ENCODE data around the gene ST6GALNAC4. TPM values are rescaled to one million over a fixed set of nuclear protein-coding genes. Genes with fewer than 3 reads are reported as not detected.

ST6GALNAC4 gene
- total and polyA plus RNA-seq, 8 donors, result 3.7 to 33.6 (median 13.0) TPM

- H3K36me3 ChIP-seq, result peaks cover 0 to 13% (median 5%) of the 10 kb centered on the region in 4 donors
- peak overlapping the region in 1 of 4 donors; percentile 6 for H3K4me3 ChIP-seq
- 29 to 45% (median 39%) methylated on average over 12 of the region's 12 CpGs for WGBS, 5 donors
- H3K4me1 ChIP-seq, result peaks cover 54 to 90% (median 63%) of the 10 kb centered on the region in 4 donors
- H3K27ac ChIP-seq, result peak overlapping the region; percentile 68 to 82 (median 77)
- intact Hi-C loops (cut with DNase I; ENCODE audit: low total_unique reads), result no loop called here
- no peaks in the 10 kb centered on the region for H3K9me3 ChIP-seq
- peak; percentile 85 to 93 for DNase-seq
- TF ChIP-seq POLR2AphosphoS5 (IDR thresholded peaks at IDR 0.05) (peak in 2 of 3 donors; percentile 57 to 87), EP300 (IDR thresholded peaks at IDR 0.05) (no peak), CTCF (IDR thresholded peaks at IDR 0.05) (peak in 4 of 7 experiments; percentile 25 to 68 (median 50))
- H3K27me3 ChIP-seq, result no peaks in the 10 kb centered on the region
Measured at GRCh38 chr9:127955294-127956015, 38.6 kb upstream of the ST6GALNAC4 start.

GRCh38 chr9:127954831-127955293 is 38.0 kb upstream of the ST6GALNAC4 start:
- Histone ChIP-seq H3K27ac (peak overlapping the region; percentile 68 to 82 (median 77)), H3K4me1 (peaks cover 54 to 90% (median 63%) of the 10 kb centered on the region in 4 donors), H3K27me3 (no peaks in the 10 kb centered on the region), H3K9me3 (no peaks in the 10 kb centered on the region), H3K4me3 (peak overlapping the region in 1 of 4 donors; percentile 6), H3K36me3 (peaks cover 0 to 19% (median 8%) of the 10 kb centered on the region in 4 donors)
- intact Hi-C loops (cut with DNase I; ENCODE audit: low total_unique reads), result no loop called here
- WGBS, 5 donors, result 46 to 60% (median 53%) methylated on average over 9 to 13 of the region's 13 CpGs
- no peak for TF ChIP-seq EP300 (IDR thresholded peaks at IDR 0.05)
- no peak for TF ChIP-seq CTCF (IDR thresholded peaks at IDR 0.05)
- no peak for TF ChIP-seq POLR2A (IDR thresholded peaks at IDR 0.05)
- DNase-seq, result no peak

DNA sequence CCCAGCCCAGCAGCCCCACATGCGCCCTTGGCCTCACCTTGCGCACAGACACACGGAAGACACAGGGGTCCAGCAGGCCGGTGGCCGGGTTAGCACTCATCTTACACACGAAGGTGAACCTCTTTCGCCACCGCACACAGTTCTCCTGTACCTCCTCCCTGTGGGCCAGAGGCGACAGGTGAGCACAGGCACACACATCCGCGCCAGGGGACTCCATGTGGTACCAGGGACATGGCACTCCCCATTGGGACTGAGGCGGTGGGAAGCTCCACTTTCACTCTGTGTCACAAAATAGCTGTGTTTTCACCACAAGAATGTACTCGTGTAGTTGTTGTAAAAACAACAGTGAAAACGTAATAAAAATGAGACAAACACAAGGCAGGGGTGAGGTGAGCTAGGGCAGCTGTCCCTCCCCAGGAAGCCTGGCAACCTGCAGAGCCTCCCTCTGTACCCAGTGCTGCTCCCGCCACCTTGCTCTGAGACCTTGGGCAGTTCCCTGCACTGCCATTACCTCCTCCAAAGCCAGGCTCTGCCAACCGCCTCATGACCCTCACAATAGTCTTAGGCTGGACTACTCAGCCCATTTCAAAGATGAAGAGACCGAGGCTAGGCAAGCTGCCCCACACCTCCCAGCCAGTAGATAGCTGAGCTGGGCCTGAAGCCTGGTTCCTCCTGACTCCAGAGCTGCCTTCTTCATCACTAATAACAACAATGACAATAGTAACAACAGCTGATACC is 37.1 kb upstream of the ST6GALNAC4 start:
- DNase-seq, result no peak
- H3K4me3 ChIP-seq, result no peak overlapping the region
- no peak for TF ChIP-seq POLR2A (IDR thresholded peaks at IDR 0.05)
- TF ChIP-seq CTCF (IDR thresholded peaks at IDR 0.05), result no peak
- TF ChIP-seq EP300 (IDR thresholded peaks at IDR 0.05), result no peak
- TF ChIP-seq POLR2AphosphoS5 (IDR thresholded peaks at IDR 0.05), result no peak
- H3K36me3 ChIP-seq, result peaks cover 0 to 23% (median 11%) of the 10 kb centered on the region in 4 donors
- H3K27me3 ChIP-seq, result no peaks in the 10 kb centered on the region
- H3K27ac ChIP-seq, result peak overlapping the region; percentile 68 to 82 (median 77)
- WGBS, 5 donors, result 79 to 88% (median 85%) methylated on average over 17 of the region's 17 CpGs
- H3K4me1 ChIP-seq, result peaks cover 54 to 90% (median 62%) of the 10 kb centered on the region in 4 donors
- no peaks in the 10 kb centered on the region for H3K9me3 ChIP-seq
- intact Hi-C loops (cut with DNase I; ENCODE audit: low total_unique reads), result no loop called here

GRCh38 chr9:127953154-127953553 is 36.3 kb upstream of the ST6GALNAC4 start:
- WGBS, 5 donors, result 81 to 92% (median 87%) methylated on average over 1 of the region's 1 CpG
- Histone ChIP-seq H3K4me3 (no peak overlapping the region), H3K4me1 (peaks cover 54 to 90% (median 66%) of the 10 kb centered on the region in 4 donors), H3K36me3 (peaks cover 0 to 30% (median 18%) of the 10 kb centered on the region in 4 donors), H3K27me3 (no peaks in the 10 kb centered on the region), H3K27ac (peak overlapping the region in 3 of 5 donors; percentile 2 to 82 (median 68)), H3K9me3 (no peaks in the 10 kb centered on the region)
- no peak for TF ChIP-seq POLR2A (IDR thresholded peaks at IDR 0.05)
- TF ChIP-seq EP300 (IDR thresholded peaks at IDR 0.05), result no peak
- no peak for TF ChIP-seq CTCF (IDR thresholded peaks at IDR 0.05)
- TF ChIP-seq POLR2AphosphoS5 (IDR thresholded peaks at IDR 0.05), result no peak
- intact Hi-C loops (cut with DNase I; ENCODE audit: low total_unique reads), result no loop called here
- no peak for DNase-seq

Data from stomach (tissue), 9 donors.